Measurements from ENCODE around the gene B9D1. TPM values are rescaled to one million over a fixed set of nuclear protein-coding genes. Genes with fewer than 3 reads are reported as not detected.

Gene B9D1
- total and polyA plus RNA-seq, 12 donors, result 5.3 to 18.8 (median 10.4) TPM

DNA sequence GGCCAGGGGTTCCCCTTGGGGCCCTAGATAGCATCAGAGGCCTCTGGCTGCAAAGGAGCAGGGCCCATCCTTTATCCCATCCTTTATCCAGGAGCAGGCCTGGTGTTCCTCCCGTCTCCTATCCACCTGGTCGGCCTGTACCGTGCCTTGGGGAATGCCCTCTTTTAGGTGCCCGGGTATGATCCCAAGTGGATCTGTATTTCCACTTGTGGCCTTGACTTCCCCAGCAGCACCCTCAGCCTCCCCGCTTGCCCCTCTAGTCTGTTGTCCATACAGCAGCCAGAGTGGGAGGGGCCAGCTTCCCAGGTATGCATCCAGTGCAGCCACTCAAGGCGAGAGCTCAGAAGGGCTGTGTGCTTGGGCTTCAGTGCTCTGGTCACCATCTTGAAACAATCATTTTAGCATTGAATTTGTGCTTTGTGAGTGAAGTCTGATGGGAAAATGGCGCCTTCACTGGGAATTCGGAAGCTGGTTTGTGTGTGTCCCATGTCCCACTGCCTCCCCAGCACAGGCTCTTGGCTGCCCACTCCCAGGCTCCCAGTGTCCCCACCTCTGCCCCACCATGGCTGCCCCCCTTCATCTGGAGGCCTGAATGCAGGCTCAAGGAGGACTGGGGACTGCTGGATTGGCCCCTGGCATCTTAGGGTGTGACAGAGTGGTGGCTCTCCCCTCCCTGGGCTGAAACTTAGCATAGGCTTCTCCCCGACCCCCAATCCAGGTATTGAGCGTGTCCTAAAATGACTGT, 45.2 kb upstream of the B9D1 start:
- WGBS, 2 donors, result 96 to 97% methylated on average over 10 of the region's 10 CpGs
- TF ChIP-seq CTCF (IDR thresholded peaks at IDR 0.05), result no peak
- Histone ChIP-seq H3K4me1 (peaks cover 0 to 15% (median 0%) of the 10 kb centered on the region in 9 donors), H3K9me3 (no peaks in the 10 kb centered on the region), H3K27ac (no peak overlapping the region), H3K36me3 (no peaks in the 10 kb centered on the region), H3K27me3 (no peaks in the 10 kb centered on the region), H3K4me3 (no peak overlapping the region)
- intact Hi-C loops (cut with DNase I), result loop anchor here in 1 of 10 donors (5.0 kb wide), 1 partner anchor 40 kb away; no protein-coding TSS in a partner anchor
- no peak for DNase-seq
- no peak for ATAC-seq

DNA sequence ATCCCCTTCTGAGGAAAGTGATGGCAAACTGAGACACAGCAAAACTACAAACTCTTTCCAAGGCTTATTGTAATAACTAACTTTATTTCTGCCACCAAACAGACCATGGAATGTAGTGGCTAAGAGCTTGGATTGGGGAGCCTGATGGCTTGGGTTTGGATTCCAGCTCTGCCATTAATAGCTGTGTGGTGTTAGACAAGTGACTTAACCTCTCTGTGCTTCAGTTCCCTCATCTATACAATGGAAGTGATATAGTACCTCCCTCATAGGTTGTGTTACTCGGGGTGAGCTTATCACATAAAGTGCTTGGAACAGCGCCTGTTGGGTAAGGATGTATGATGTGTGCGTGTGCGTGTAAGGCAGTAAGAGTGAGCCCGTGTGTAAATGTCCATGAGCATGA, 42.6 kb upstream of the B9D1 start:
- Histone ChIP-seq H3K36me3 (no peaks in the 10 kb centered on the region), H3K27ac (no peak overlapping the region), H3K4me1 (peaks cover 0 to 3% (median 0%) of the 10 kb centered on the region in 9 donors), H3K27me3 (no peaks in the 10 kb centered on the region), H3K9me3 (no peaks in the 10 kb centered on the region), H3K4me3 (no peak overlapping the region)
- no peak for TF ChIP-seq CTCF (IDR thresholded peaks at IDR 0.05)
- intact Hi-C loops (cut with DNase I), result loop anchor here in 1 of 10 donors (5.0 kb wide), 1 partner anchor 38 kb away; no protein-coding TSS in a partner anchor
- no peak for ATAC-seq
- DNase-seq, result no peak
- WGBS, 2 donors, result 92 to 93% methylated on average over 5 of the region's 5 CpGs

DNA sequence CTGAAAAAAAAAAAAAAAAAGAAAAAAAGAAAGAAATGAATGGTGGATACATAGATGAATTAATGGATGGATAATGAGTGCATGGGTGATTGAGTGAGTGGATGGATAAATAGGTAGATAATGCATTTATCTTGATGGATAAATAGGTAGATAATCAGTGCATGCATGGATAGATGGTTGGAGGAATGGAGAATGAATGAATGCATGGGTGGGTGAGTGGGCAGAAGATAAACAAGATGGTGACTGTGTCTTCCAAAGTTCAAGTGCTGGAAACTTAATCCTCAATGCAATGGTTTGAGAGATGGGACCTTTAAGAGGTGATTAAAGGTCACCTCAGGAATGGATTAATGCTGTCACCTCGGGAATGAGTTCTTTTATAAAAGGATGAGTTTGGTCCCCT, 41.7 kb upstream of the B9D1 start:
- intact Hi-C loops (cut with DNase I), result loop anchor here in 1 of 10 donors (5.0 kb wide), 1 partner anchor 33 kb away; no protein-coding TSS in a partner anchor
- 79 to 87% methylated on average over 1 of the region's 1 CpG for WGBS, 2 donors
- Histone ChIP-seq H3K27me3 (no peaks in the 10 kb centered on the region), H3K9me3 (no peaks in the 10 kb centered on the region), H3K4me1 (peaks cover 0 to 8% (median 0%) of the 10 kb centered on the region in 9 donors), H3K27ac (no peak overlapping the region), H3K4me3 (no peak overlapping the region), H3K36me3 (no peaks in the 10 kb centered on the region)
- ATAC-seq (no peak), DNase-seq (no peak)
- no peak for TF ChIP-seq CTCF (IDR thresholded peaks at IDR 0.05)

DNA sequence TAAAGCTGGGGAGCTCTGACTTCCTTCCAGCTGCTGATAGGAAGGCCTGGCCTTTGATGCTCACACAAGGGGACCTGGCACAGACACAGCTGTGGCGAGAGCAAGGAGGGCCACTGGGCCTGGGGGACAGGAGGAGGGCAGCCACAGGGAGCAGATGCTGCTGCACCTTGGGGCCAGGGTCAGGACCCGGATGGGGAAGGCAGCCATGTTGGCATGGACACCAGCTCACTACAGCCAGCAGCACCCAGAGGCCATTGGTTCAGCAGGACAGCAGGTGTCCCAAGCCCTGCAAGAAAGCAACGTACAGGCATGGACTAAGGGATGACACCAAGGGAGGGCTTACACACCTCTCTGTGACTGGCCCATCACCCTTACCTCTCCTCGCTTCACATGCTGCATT, 40.5 kb upstream of the B9D1 start:
- H3K27me3 ChIP-seq, result no peaks in the 10 kb centered on the region
- no peak for ATAC-seq
- H3K36me3 ChIP-seq, result no peaks in the 10 kb centered on the region
- no peak overlapping the region for H3K27ac ChIP-seq
- no peak for TF ChIP-seq CTCF (IDR thresholded peaks at IDR 0.05)
- no peak for DNase-seq
- no peak overlapping the region for H3K4me3 ChIP-seq
- intact Hi-C loops (cut with DNase I), result loop anchor here in 1 of 10 donors (5.0 kb wide), 1 partner anchor 34 kb away; no protein-coding TSS in a partner anchor
- 97% methylated on average over 4 of the region's 4 CpGs for WGBS, 2 donors
- H3K9me3 ChIP-seq, result no peaks in the 10 kb centered on the region
- H3K4me1 ChIP-seq, result peaks cover 0 to 21% (median 11%) of the 10 kb centered on the region in 9 donors
